A549 (cell line): Measurements from ENCODE around the gene KLHL29. TPM values are rescaled to one million over a fixed set of nuclear protein-coding genes. Genes with fewer than 3 reads are reported as not detected.
A peak's percentile ranks its signal among the peaks of the same experiment; 100 is the strongest.

Experiments
- ATAC-seq, 2 experiments: fragments of 200-7000 bp in 1 of 2; fragments of >200 bp in 1 of 2; cut with Nextera tagmentation in 1 of 2; cut with Tn5 transposase in 1 of 2; 3 replicates each; pipeline versions ENCODE4 v1.8.0 to v1.9.1; 2018 to 2020; ENCODE audit warnings: mild to moderate bottlenecking in 1 of 2, moderate library complexity in 1 of 2
- CTCF ChIA-PET: fragments of 300-600 bp; sonication (Branson Sonifier 250); formaldehyde crosslinking; extraction: SDS; loops from one replicate; lab custom pipeline; 2021; ENCODE audit warnings: antibody characterized with exemption, inconsistent platforms; lab: Yijun Ruan, JAX
- POLR2A ChIA-PET: fragments of 350-600 bp; formaldehyde crosslinking; extraction: SDS; loops from one replicate; lab custom pipeline; 2021; ENCODE audit warnings: antibody characterized with exemption, inconsistent platforms; lab: Yijun Ruan, JAX
- DNase-seq, 2 experiments: peaks; one replicate each; pipeline versions ENCODE4 v3.0.0 to v3.0.0-alpha.2; 2011 to 2016; ENCODE audit warnings: low read depth in 1 of 2, low spot score in 1 of 2
- FAIRE-seq: peaks from 2 replicates; lab custom pipeline; 2011; peaks lifted over from hg19 to GRCh38; lab: Jason Lieb, UNC
- H3K27ac ChIP-seq, 2 experiments: fragments of >200 bp; sonication (Bioruptor Twin); formaldehyde crosslinking; 3 replicates each; pipeline ENCODE4 v1.5.1; 2016 to 2017
- H3K4me1 ChIP-seq: fragments of >200 bp; sonication (Bioruptor Twin); formaldehyde crosslinking; 3 replicates; pipeline ENCODE4 v1.6.1; 2016
- H3K4me2 ChIP-seq: fragments of >200 bp; sonication (Bioruptor Twin); formaldehyde crosslinking; 3 replicates; pipeline ENCODE4 v1.6.1; 2016
- H3K4me3 ChIP-seq: fragments of >200 bp; sonication (Bioruptor Twin); formaldehyde crosslinking; 3 replicates; pipeline ENCODE4 v1.5.1; 2016
- H3K9me3 ChIP-seq: fragments of >200 bp; sonication (Bioruptor Twin); formaldehyde crosslinking; 3 replicates; pipeline ENCODE4 v1.6.1; 2016
- CBX2 ChIP-seq: fragments of 200-600 bp; sonication (generic); IDR thresholded peaks from 2 replicates; pipeline ENCODE4 v1.6.1; 2016; ENCODE audit warnings: low read depth, mild to moderate bottlenecking, borderline replicate concordance
- CHD2 ChIP-seq: fragments of 150-350 bp; IDR thresholded peaks from 2 replicates; pipeline ENCODE4 v1.6.1; 2014; ENCODE audit warnings: low read length; ENCODE audit not compliant: partially characterized antibody
- EHMT2 ChIP-seq: fragments of 200-600 bp; sonication (generic); IDR thresholded peaks from 2 replicates; pipeline ENCODE4 v1.6.1; 2016; ENCODE audit warnings: antibody characterized with exemption, low read depth, mild to moderate bottlenecking, moderate library complexity
- EP300 ChIP-seq, 2 experiments: fragments of >200 bp; sonication (Bioruptor Twin); formaldehyde crosslinking; IDR thresholded peaks; 2 replicates in 1 of 2; 3 replicates in 1 of 2; pipeline ENCODE4 v1.6.1; 2016 to 2017
- ESRRA ChIP-seq: fragments of 150-350 bp; IDR thresholded peaks from 2 replicates; pipeline ENCODE4 v1.6.1; 2014; ENCODE audit warnings: mild to moderate bottlenecking, low read length, borderline replicate concordance
- FOSL2 ChIP-seq, 2 experiments: fragments of 450-650 bp in 1 of 2; fragments of >200 bp in 1 of 2; sonication (Bioruptor Twin) in 1 of 2; formaldehyde crosslinking; IDR thresholded peaks; 2 replicates each; pipeline versions ENCODE4 v1.5.0 to v1.6.1; 2016 to 2020; ENCODE audit warnings: mild to moderate bottlenecking in 1 of 2, moderate library complexity in 1 of 2
- FOXS1 ChIP-seq: fragments of 250-450 bp; sonication (Bioruptor Pico); IDR thresholded peaks from 2 replicates; pipeline ENCODE4 v1.5.0; 2020; ENCODE audit warnings: mild to moderate bottlenecking, moderate library complexity
- HDAC2 ChIP-seq: fragments of 200-600 bp; sonication (generic); IDR thresholded peaks from 2 replicates; pipeline ENCODE4 v1.6.1; 2016
- HEYL ChIP-seq: fragments of 250-450 bp; sonication (Bioruptor Pico); IDR thresholded peaks from 2 replicates; pipeline ENCODE4 v1.8.0; 2021; ENCODE audit warnings: mild to moderate bottlenecking, moderate library complexity
- HOXB13 ChIP-seq: fragments of 250-450 bp; sonication (Bioruptor Pico); IDR thresholded peaks from 2 replicates; pipeline ENCODE4 v1.5.0; 2020; ENCODE audit warnings: low read depth, mild to moderate bottlenecking, moderate library complexity
- KDM5A ChIP-seq: fragments of 200-600 bp; sonication (generic); IDR thresholded peaks from 2 replicates; pipeline ENCODE4 v1.6.1; 2016; ENCODE audit warnings: antibody characterized with exemption, mild to moderate bottlenecking
- MYC ChIP-seq: IDR thresholded peaks from 2 replicates; pipeline ENCODE4 v1.6.1; 2012; ENCODE audit warnings: mild to moderate bottlenecking, inconsistent platforms, low read length, improper control_type of control experiment, borderline replicate concordance
- RAD21 ChIP-seq, 2 experiments: fragments of >200 bp in 1 of 2; sonication (Bioruptor Twin) in 1 of 2; formaldehyde crosslinking in 1 of 2; IDR thresholded peaks in 1 of 2; conservative IDR thresholded peaks in 1 of 2; 2 replicates in 1 of 2; 3 replicates in 1 of 2; pipeline ENCODE4 v1.6.1; 2012 to 2018; ENCODE audit warnings: inconsistent platforms in 1 of 2
- RCOR1 ChIP-seq: fragments of 150-350 bp; IDR thresholded peaks from 2 replicates; pipeline ENCODE4 v1.6.1; 2014; ENCODE audit warnings: antibody characterized with exemption, low read length, low read depth
- RFX5 ChIP-seq: fragments of 450-650 bp; IDR thresholded peaks from 2 replicates; pipeline ENCODE4 v1.7.1; 2014; ENCODE audit warnings: antibody characterized with exemption, mild to moderate bottlenecking, moderate library complexity
- TP53 ChIP-seq: fragments of 250-450 bp; sonication (Bioruptor Pico); IDR thresholded peaks from 2 replicates; pipeline ENCODE4 v1.5.0; 2021; ENCODE audit warnings: mild to moderate bottlenecking, moderate library complexity
- ZFP36 ChIP-seq: fragments of 450-650 bp; IDR thresholded peaks from 2 replicates; pipeline ENCODE4 v1.6.1; 2014; ENCODE audit warnings: borderline replicate concordance; ENCODE audit not compliant: partially characterized antibody
- ZSCAN20 ChIP-seq: fragments of 250-450 bp; sonication (Bioruptor Pico); IDR thresholded peaks from 2 replicates; pipeline ENCODE4 v1.8.0; 2022; ENCODE audit warnings: mild to moderate bottlenecking, moderate library complexity
- WGBS: methylation state at CpG from one replicate; pipeline ENCODE4 v1.1.6; 2017; ENCODE audit errors: missing lambda C conversion rate; 5-methylcytosine and 5-hydroxymethylcytosine counted together
- polyA plus RNA-seq, 4 experiments: library from polyadenylated mRNA; depleted of rRNA in 3 of 4; stranded (reverse); fragments of >200 nt; fragmentation: RNase III in 1 of 4; extraction: RNeasy Plus Mini Kit Qiagen cat#74134 plus additional on column Dnase treatment in 1 of 4; gene quantifications; 2 replicates in 3 of 4; 3 replicates in 1 of 4; pipeline ENCODE4 v1.2.3, GENCODE V29; 2011 to 2017
- TF ChIP-seq, protein P1 (sequence below): fragments of >200 bp; sonication (Bioruptor Twin); formaldehyde crosslinking; IDR thresholded peaks from 3 replicates; pipeline ENCODE4 v1.6.1; 2016
- TF ChIP-seq, protein P2 (sequence below): fragments of 150-350 bp; IDR thresholded peaks from 2 replicates; pipeline ENCODE4 v1.6.1; 2014; ENCODE audit warnings: low read depth, mild to moderate bottlenecking, low read length
- TF ChIP-seq, protein P3 (sequence below): IDR thresholded peaks from 2 replicates; pipeline ENCODE4 v1.6.1; 2012
- TF ChIP-seq, protein P4 (sequence below): IDR thresholded peaks from 2 replicates; pipeline ENCODE4 v1.6.1; 2012

The KLHL29 gene
- polyA plus RNA-seq, 2 of the 4 experiments (the other 2 are of a cell fraction) = 1.3 to 2.5 TPM

DNA sequence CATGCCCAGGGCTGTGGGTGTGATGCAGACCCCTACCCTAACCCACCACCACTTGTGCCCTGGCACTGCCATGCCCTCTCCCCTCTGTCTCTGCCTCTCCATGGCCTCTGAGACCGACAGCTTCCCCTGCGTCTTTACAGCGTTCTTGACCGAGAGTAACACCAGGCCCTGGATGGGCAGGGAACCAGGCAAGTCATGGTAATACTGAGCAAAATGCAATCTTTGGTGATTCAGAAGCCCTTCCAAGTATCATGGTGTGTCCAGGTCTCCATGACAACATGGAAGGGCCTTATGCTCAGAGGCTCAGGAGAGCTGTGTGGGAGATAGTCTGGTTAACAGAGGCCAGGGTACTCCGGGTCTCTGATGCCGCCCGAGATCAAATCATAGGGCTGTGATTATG, 176.1 kb downstream of the KLHL29 start:
- no peak overlapping the region for H3K27ac ChIP-seq
- POLR2A ChIA-PET = no interaction called here
- TF ChIP-seq, protein P1, sequence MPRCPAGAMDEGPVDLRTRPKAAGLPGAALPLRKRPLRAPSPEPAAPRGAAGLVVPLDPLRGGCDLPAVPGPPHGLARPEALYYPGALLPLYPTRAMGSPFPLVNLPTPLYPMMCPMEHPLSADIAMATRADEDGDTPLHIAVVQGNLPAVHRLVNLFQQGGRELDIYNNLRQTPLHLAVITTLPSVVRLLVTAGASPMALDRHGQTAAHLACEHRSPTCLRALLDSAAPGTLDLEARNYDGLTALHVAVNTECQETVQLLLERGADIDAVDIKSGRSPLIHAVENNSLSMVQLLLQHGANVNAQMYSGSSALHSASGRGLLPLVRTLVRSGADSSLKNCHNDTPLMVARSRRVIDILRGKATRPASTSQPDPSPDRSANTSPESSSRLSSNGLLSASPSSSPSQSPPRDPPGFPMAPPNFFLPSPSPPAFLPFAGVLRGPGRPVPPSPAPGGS = no peak
- TF ChIP-seq, protein P2, sequence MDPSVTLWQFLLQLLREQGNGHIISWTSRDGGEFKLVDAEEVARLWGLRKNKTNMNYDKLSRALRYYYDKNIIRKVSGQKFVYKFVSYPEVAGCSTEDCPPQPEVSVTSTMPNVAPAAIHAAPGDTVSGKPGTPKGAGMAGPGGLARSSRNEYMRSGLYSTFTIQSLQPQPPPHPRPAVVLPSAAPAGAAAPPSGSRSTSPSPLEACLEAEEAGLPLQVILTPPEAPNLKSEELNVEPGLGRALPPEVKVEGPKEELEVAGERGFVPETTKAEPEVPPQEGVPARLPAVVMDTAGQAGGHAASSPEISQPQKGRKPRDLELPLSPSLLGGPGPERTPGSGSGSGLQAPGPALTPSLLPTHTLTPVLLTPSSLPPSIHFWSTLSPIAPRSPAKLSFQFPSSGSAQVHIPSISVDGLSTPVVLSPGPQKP = no peak
- TF ChIP-seq HOXB13 (CRISPR knock-in tag) (no peak), FOSL2 (IDR thresholded peaks at IDR 0.05) (no peak), FOSL2 (CRISPR knock-in tag; IDR thresholded peaks at IDR 0.05) (no peak), TP53 (CRISPR knock-in tag) (no peak), ZFP36 (no peak), RFX5 (no peak), FOXS1 (CRISPR knock-in tag) (no peak)
- no peak for FAIRE-seq
- WGBS = 95% methylated on average over 7 of the region's 7 CpGs
- no peak overlapping the region for H3K4me3 ChIP-seq
- peak in 1 of 2 experiments; percentile 13; a peak in 1 of 6 replicates for ATAC-seq
- H3K4me1 ChIP-seq = no peaks in the 10 kb centered on the region
- H3K9me3 ChIP-seq = no peaks in the 10 kb centered on the region
- no peak overlapping the region for H3K4me2 ChIP-seq
- no peak for DNase-seq
- CTCF ChIA-PET = interaction anchor here (1.2 kb wide), 1 partner anchor 8 kb away, joined by 3 read pairs; no protein-coding TSS in a partner anchor

DNA sequence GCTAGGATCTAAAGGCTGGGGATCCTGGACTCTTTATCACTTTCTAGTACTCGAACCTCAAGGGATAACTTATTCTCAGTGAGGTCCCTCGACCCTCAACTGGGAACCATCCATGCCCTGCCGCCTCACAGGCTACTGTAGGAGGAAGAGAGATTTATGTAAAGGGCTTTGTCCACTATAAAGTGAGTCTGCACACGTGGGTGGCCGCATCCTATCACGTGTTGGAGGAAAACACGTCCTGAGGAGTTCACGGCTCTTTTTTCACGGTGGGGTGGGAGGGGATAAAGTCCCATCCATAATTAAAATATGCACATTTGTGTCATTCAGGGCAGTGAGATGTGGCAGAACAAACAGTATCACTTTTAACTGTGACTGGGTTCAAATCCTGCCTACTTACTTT, 176.6 kb downstream of the KLHL29 start:
- Histone ChIP-seq H3K4me2 (no peak overlapping the region), H3K4me1 (no peaks in the 10 kb centered on the region), H3K9me3 (no peaks in the 10 kb centered on the region), H3K4me3 (no peak overlapping the region), H3K27ac (no peak overlapping the region)
- POLR2A ChIA-PET = no interaction called here
- TF ChIP-seq CBX2 (no peak), ZSCAN20 (CRISPR knock-in tag) (no peak), HDAC2 (no peak), RAD21 (conservative IDR thresholded peaks at IDR 0.05 in 1 of 2, IDR thresholded peaks at IDR 0.05 in 1 of 2) (no peak), HEYL (CRISPR knock-in tag) (no peak), ZFP36 (no peak), ESRRA (no peak), MYC (no peak), EHMT2 (no peak), CHD2 (no peak), EP300 (IDR thresholded peaks at IDR 0.05) (no peak), FOSL2 (IDR thresholded peaks at IDR 0.05) (no peak), FOSL2 (CRISPR knock-in tag; IDR thresholded peaks at IDR 0.05) (no peak), RCOR1 (no peak), KDM5A (no peak), HOXB13 (CRISPR knock-in tag) (no peak)
- TF ChIP-seq, protein P3, sequence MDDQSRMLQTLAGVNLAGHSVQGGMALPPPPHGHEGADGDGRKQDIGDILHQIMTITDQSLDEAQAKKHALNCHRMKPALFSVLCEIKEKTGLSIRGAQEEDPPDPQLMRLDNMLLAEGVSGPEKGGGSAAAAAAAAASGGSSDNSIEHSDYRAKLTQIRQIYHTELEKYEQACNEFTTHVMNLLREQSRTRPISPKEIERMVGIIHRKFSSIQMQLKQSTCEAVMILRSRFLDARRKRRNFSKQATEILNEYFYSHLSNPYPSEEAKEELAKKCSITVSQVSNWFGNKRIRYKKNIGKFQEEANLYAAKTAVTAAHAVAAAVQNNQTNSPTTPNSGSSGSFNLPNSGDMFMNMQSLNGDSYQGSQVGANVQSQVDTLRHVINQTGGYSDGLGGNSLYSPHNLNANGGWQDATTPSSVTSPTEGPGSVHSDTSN = no peak
- TF ChIP-seq, protein P4, sequence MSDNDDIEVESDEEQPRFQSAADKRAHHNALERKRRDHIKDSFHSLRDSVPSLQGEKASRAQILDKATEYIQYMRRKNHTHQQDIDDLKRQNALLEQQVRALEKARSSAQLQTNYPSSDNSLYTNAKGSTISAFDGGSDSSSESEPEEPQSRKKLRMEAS = no peak
- TF ChIP-seq, protein P1 = no peak
- ATAC-seq (no peak), FAIRE-seq (no peak), DNase-seq (no peak)
- CTCF ChIA-PET = interaction anchor here (0.6 to 1.2 kb wide), 2 partner anchors 8 to 41 kb away, joined by 3 to 4 read pairs; no protein-coding TSS in a partner anchor
- 58% methylated on average over 9 of the region's 9 CpGs for WGBS
